GM21447 (cell line): ENCODE data around the gene CRYZL1.

Experiments
- ATAC-seq: cut with Tn5 transposase; IDR thresholded peaks from one replicate; pipeline ENCODE4 v1.9.1; 2021; ENCODE audit not compliant: unreplicated experiment

CRYZL1 gene

DNA sequence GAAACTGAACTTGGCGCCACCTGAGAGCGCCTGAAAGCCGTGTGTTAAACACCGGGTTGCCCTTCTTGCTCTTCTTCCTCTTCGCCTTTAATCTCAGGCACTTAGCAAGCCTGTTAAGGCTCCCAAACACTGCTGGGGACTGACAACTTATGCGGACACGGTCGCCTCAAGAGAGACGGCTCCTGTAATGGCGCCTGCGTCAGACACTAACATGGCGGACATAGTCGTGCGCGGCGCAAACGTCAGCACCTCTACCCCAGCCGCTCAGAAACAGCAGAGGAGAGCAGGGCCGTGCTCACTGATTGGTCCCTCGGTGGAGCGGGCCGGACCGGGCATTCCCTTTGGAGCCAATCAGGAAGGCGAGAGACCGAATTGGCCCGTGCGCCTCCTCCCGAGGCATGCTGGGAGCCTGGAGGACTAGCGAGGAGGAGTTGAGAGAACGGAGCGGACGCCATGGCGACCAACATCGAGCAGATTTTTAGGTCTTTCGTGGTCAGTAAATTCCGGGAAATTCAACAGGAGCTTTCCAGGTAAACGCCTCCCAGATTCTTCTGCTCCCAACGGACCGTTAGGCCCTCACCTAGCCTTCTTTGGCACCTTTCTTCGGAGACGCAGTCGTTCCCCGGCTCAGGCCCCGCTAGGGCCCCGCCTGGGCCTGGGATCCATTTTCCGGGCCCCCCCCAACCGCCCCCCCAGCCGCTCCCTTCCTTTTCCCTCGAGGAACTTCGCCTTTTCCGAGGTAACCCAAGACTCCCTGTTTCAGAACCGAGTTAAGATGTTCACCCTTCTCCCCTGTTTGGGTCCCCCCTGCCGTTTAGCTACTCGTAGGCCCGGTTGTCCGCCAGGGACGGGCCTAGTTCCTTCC, 98.7 kb downstream of the CRYZL1 start, which contains the start of gene SON:
SON (plus strand) TSS at position 399 of the 865 bp plus-strand sequence; CDS start at position 454, 55 bp downstream.
- peak; percentile 89 for ATAC-seq

GRCh38 chr21:33541756-33542639, 99.5 kb downstream of the CRYZL1 start, which contains the start of gene GART:
TSS of gene GART (minus strand) at chr21:33542117. CDS start at chr21:33539315, 2,802 bp downstream.
- ATAC-seq: peak; percentile 59

GRCh38 chr21:33541105-33541711, 100.3 kb downstream of the CRYZL1 start:
- ATAC-seq: no peak

- ATAC-seq: no peak
These were observed 100.8 kb downstream of the CRYZL1 start for GRCh38 chr21:33540711-33541104.

DNA sequence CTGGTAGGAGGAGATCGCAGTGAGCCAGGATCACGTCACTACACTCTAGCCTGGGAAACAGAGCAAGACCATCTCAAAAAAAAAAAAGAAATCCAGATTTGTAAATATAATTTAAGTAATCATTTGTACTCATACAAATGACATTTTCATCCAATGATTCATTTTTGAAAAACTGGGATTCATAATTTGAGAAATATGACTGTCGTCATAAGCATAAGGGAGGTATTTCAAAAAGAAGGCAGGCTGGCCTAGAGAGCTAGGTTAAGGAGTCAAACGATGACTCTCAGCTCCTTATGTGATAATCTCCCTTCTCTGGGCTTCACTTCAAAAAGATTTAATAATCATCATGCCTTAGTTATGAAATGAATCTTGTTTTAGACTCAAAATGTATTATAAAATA, 101.9 kb downstream of the CRYZL1 start:
- ATAC-seq: no peak
